Liver (tissue), 9 donors: ENCODE measurements around the gene NR4A1. TPM values are rescaled to one million over a fixed set of nuclear protein-coding genes. Genes with fewer than 3 reads are reported as not detected.

Experiments used
- DNase-seq: peaks from one replicate; pipeline ENCODE4 v3.0.0-alpha.2; 2017; ENCODE audit warnings: low spot score
- H3K27ac ChIP-seq, 2 donors: one replicate each; pipeline ENCODE4 v1.7.0; 2013; ENCODE audit warnings: inconsistent platforms in 2 of 2, low read length in 2 of 2, control low read depth in 1 of 2, low read depth in 1 of 2, mild to moderate bottlenecking in 1 of 2
- H3K27me3 ChIP-seq, 4 donors: one replicate each; pipeline versions ENCODE4 v1.6.1 to v1.7.0; 2013; ENCODE audit warnings: low read length in 3 of 4, inconsistent platforms in 1 of 4, mild to moderate bottlenecking in 1 of 4, moderate library complexity in 1 of 4; ENCODE audit not compliant: control insufficient read depth in 4 of 4, insufficient read depth in 4 of 4
- H3K36me3 ChIP-seq, 4 donors: one replicate each; pipeline versions ENCODE4 v1.6.1 to v1.7.0; 2013; ENCODE audit warnings: low read length in 3 of 4, mild to moderate bottlenecking in 3 of 4, low read depth in 1 of 4, moderate library complexity in 1 of 4; ENCODE audit not compliant: control insufficient read depth in 4 of 4, insufficient read depth in 3 of 4
- H3K4me1 ChIP-seq, 4 donors: one replicate each; pipeline versions ENCODE4 v1.6.1 to v1.7.0; 2013; ENCODE audit warnings: low read length in 3 of 4, mild to moderate bottlenecking in 3 of 4, moderate library complexity in 1 of 4; ENCODE audit not compliant: control insufficient read depth in 4 of 4, insufficient read depth in 4 of 4
- H3K4me3 ChIP-seq, 3 donors: one replicate each; pipeline versions ENCODE4 v1.6.1 to v1.7.0; 2013; ENCODE audit warnings: low read length in 3 of 3, control low read depth in 1 of 3, low read depth in 1 of 3, mild to moderate bottlenecking in 1 of 3
- H3K9ac ChIP-seq, 2 donors: one replicate each; pipeline ENCODE4 v1.7.0; 2013; ENCODE audit warnings: low read length in 2 of 2, mild to moderate bottlenecking in 2 of 2, moderate library complexity in 2 of 2, control low read depth in 1 of 2, low read depth in 1 of 2
- H3K9me3 ChIP-seq, 4 donors: one replicate each; pipeline versions ENCODE4 v1.6.1 to v1.7.0; 2013; ENCODE audit warnings: low read length in 3 of 4; ENCODE audit not compliant: control insufficient read depth in 4 of 4
- FOXA2 ChIP-seq: IDR thresholded peaks from 2 replicates; pipeline ENCODE4 v1.6.1; 2016; ENCODE audit warnings: antibody characterized with exemption
- GABPA ChIP-seq, 2 donors: IDR thresholded peaks in 1 of 2; conservative IDR thresholded peaks in 1 of 2; 2 replicates each; pipeline ENCODE4 v1.6.1; 2016; ENCODE audit warnings: antibody characterized with exemption in 2 of 2, mild to moderate bottlenecking in 1 of 2, moderate library complexity in 1 of 2
- HNF4A ChIP-seq, 2 donors: conservative IDR thresholded peaks; 2 replicates each; pipeline ENCODE4 v1.6.1; 2016; ENCODE audit warnings: antibody characterized with exemption in 2 of 2, mild to moderate bottlenecking in 2 of 2
- NR2F2 ChIP-seq: IDR thresholded peaks from 2 replicates; pipeline ENCODE4 v1.6.1; 2016; ENCODE audit warnings: antibody characterized with exemption
- RAD21 ChIP-seq, 2 donors: IDR thresholded peaks; 2 replicates each; pipeline ENCODE4 v1.6.1; 2016; ENCODE audit warnings: antibody characterized with exemption in 2 of 2, mild to moderate bottlenecking in 2 of 2
- RXRA ChIP-seq, 2 donors: IDR thresholded peaks; 2 replicates each; pipeline ENCODE4 v1.6.1; 2017 to 2018; ENCODE audit warnings: antibody characterized with exemption in 2 of 2, mild to moderate bottlenecking in 1 of 2
- SP1 ChIP-seq: IDR thresholded peaks from 2 replicates; pipeline ENCODE4 v1.6.1; 2018; ENCODE audit warnings: antibody characterized with exemption, mild to moderate bottlenecking
- TAF1 ChIP-seq: conservative IDR thresholded peaks from 2 replicates; pipeline ENCODE4 v1.6.1; 2016; ENCODE audit warnings: antibody characterized with exemption, mild to moderate bottlenecking
- YY1 ChIP-seq: IDR thresholded peaks from 2 replicates; pipeline ENCODE4 v1.6.1; 2016; ENCODE audit warnings: antibody characterized with exemption, mild to moderate bottlenecking
- WGBS: extraction: QIAGEN DNeasy Blood & Tissue Kit; methylation state at CpG from one replicate; pipeline ENCODE4 v1.1.7; 2013; 5-methylcytosine and 5-hydroxymethylcytosine counted together
- polyA plus RNA-seq, 2 donors: library from polyadenylated mRNA; stranded (reverse) in 1 of 2; unstranded in 1 of 2; fragments of 200-250 nt in 1 of 2; fragments of >200 nt in 1 of 2; fragmentation: Nextera tagmentation in 1 of 2; extraction: Ambion mirVana in 1 of 2; gene quantifications; one replicate each; pipeline versions ENCODE4 v1.2.1 to v1.2.3, GENCODE V29; 2013 to 2015
- total RNA-seq, 2 donors: library from RNA; depleted of rRNA; stranded (reverse); fragments of >200 nt; gene quantifications; one replicate each; pipeline ENCODE4 v1.2.3, GENCODE V29; 2014
- TF ChIP-seq, protein P1 (sequence below): IDR thresholded peaks from 2 replicates; pipeline ENCODE4 v1.6.1; 2016; ENCODE audit warnings: antibody characterized with exemption
- TF ChIP-seq, protein P2 (sequence below): IDR thresholded peaks from 2 replicates; pipeline ENCODE4 v1.6.1; 2016; ENCODE audit warnings: antibody characterized with exemption, mild to moderate bottlenecking
- TF ChIP-seq, protein P3 (sequence below): IDR thresholded peaks from 2 replicates; pipeline ENCODE4 v1.6.1; 2016; ENCODE audit warnings: antibody characterized with exemption
- donor health status: healthy.
- donor health status: healthy.
- donor health status: healthy.
- donor health status: healthy.
- donor health status: healthy.

Gene NR4A1
- total and polyA plus RNA-seq, 4 donors: 0.79 to 5.8 (median 3.4) TPM

DNA sequence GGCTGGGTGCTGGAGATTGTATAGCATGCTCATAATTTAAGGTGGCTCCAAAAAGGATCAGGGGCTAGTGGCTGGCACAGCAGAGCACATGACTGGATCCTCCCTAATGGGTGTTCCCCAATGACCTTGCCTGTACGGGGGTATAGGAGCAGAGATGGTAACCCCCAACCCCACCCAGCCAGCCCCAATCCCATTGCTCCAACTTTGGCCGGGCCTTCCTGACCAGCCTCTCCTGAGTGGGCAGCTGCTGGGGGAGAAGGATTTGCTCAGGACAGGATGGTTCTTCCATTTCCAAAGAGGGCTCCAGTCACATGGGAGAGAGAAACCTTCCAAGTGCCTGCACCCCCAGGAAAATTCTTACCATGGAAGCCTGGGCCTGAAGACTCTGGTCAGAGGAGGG, 15.3 kb upstream of the NR4A1 start:
- WGBS: 95% methylated on average over 2 of the region's 2 CpGs
- no peak overlapping the region for H3K4me3 ChIP-seq
- H3K27ac ChIP-seq: peak overlapping the region; percentile 61 to 64
- H3K9ac ChIP-seq: peak overlapping the region in 1 of 2 donors; percentile 65
- TF ChIP-seq, protein P1, sequence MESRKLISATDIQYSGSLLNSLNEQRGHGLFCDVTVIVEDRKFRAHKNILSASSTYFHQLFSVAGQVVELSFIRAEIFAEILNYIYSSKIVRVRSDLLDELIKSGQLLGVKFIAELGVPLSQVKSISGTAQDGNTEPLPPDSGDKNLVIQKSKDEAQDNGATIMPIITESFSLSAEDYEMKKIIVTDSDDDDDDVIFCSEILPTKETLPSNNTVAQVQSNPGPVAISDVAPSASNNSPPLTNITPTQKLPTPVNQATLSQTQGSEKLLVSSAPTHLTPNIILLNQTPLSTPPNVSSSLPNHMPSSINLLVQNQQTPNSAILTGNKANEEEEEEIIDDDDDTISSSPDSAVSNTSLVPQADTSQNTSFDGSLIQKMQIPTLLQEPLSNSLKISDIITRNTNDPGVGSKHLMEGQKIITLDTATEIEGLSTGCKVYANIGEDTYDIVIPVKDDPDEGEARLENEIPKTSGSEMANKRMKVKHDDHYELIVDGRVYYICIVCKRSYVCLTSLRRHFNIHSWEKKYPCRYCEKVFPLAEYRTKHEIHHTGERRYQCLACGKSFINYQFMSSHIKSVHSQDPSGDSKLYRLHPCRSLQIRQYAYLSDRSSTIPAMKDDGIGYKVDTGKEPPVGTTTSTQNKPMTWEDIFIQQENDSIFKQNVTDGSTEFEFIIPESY: no peak
- no peak for TF ChIP-seq HNF4A (conservative IDR thresholded peaks at IDR 0.05)
- TF ChIP-seq, protein P2, sequence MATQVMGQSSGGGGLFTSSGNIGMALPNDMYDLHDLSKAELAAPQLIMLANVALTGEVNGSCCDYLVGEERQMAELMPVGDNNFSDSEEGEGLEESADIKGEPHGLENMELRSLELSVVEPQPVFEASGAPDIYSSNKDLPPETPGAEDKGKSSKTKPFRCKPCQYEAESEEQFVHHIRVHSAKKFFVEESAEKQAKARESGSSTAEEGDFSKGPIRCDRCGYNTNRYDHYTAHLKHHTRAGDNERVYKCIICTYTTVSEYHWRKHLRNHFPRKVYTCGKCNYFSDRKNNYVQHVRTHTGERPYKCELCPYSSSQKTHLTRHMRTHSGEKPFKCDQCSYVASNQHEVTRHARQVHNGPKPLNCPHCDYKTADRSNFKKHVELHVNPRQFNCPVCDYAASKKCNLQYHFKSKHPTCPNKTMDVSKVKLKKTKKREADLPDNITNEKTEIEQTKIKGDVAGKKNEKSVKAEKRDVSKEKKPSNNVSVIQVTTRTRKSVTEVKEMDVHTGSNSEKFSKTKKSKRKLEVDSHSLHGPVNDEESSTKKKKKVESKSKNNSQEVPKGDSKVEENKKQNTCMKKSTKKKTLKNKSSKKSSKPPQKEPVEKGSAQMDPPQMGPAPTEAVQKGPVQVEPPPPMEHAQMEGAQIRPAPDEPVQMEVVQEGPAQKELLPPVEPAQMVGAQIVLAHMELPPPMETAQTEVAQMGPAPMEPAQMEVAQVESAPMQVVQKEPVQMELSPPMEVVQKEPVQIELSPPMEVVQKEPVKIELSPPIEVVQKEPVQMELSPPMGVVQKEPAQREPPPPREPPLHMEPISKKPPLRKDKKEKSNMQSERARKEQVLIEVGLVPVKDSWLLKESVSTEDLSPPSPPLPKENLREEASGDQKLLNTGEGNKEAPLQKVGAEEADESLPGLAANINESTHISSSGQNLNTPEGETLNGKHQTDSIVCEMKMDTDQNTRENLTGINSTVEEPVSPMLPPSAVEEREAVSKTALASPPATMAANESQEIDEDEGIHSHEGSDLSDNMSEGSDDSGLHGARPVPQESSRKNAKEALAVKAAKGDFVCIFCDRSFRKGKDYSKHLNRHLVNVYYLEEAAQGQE: no peak
- no peaks in the 10 kb centered on the region for H3K27me3 ChIP-seq
- DNase-seq: no peak
- H3K4me1 ChIP-seq: peaks cover 0 to 12% (median 7%) of the 10 kb centered on the region in 4 donors
- no peaks in the 10 kb centered on the region for H3K36me3 ChIP-seq
- H3K9me3 ChIP-seq: no peaks in the 10 kb centered on the region

DNA sequence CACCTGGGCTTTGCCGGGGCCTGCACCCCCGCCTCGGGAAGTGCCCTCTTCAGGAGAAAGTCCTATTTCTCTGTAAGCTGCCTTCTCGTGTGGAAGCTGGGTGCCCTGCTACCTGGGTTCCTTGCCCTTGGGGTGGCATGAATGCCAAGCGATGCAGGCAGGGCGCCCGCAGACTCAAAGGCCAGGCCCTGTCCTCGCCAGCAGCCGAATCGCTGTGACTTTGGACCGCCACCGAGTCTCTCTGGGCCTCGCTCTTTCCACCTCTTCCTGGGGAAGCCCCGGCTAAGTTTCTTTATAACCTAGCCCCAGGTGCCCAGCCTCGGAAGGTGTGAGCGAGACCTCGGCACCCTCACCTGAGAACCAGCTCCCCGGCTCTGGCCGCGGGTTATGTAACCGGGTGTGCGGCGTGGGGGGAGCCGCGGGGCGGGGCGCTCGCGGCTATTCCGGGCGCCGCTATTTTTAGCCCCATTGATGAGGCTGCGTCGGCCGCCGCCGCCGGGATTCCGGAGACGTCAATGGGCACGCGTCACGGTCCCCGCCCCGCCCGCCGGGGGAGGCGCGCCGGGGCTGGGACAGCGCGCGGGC, 14.6 kb upstream of the NR4A1 start:
- WGBS: 7% methylated on average over 53 of the region's 53 CpGs
- Histone ChIP-seq H3K27me3 (no peaks in the 10 kb centered on the region), H3K9me3 (no peaks in the 10 kb centered on the region), H3K27ac (peak overlapping the region; percentile 61 to 64), H3K9ac (peak overlapping the region; percentile 49 to 65), H3K4me1 (peaks cover 0 to 12% (median 7%) of the 10 kb centered on the region in 4 donors), H3K36me3 (no peaks in the 10 kb centered on the region), H3K4me3 (peak overlapping the region in 1 of 3 donors; percentile 52)
- TF ChIP-seq RXRA (IDR thresholded peaks at IDR 0.05): peak in 1 of 2 donors; percentile 45
- TF ChIP-seq YY1: peak; percentile 19
- no peak for TF ChIP-seq GABPA (IDR thresholded peaks at IDR 0.05 in 1 of 2, conservative IDR thresholded peaks at IDR 0.05 in 1 of 2)
- TF ChIP-seq SP1: peak; percentile 60
- peak; percentile 60 to 69 for TF ChIP-seq HNF4A (conservative IDR thresholded peaks at IDR 0.05)
- DNase-seq: peak; percentile 62

- Histone ChIP-seq H3K4me1 (peaks cover 0 to 8% (median 4%) of the 10 kb centered on the region in 4 donors), H3K27ac (no peak overlapping the region), H3K9ac (peak overlapping the region in 1 of 2 donors; percentile 36), H3K4me3 (peak overlapping the region; percentile 11 to 52 (median 24)), H3K9me3 (no peaks in the 10 kb centered on the region), H3K27me3 (no peaks in the 10 kb centered on the region), H3K36me3 (no peaks in the 10 kb centered on the region)
- TF ChIP-seq, protein P3, sequence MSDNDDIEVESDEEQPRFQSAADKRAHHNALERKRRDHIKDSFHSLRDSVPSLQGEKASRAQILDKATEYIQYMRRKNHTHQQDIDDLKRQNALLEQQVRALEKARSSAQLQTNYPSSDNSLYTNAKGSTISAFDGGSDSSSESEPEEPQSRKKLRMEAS: no peak
- no peak for TF ChIP-seq RXRA (IDR thresholded peaks at IDR 0.05)
- TF ChIP-seq RAD21 (IDR thresholded peaks at IDR 0.05): no peak
- no peak for TF ChIP-seq TAF1
- no peak for TF ChIP-seq NR2F2
- TF ChIP-seq FOXA2: no peak
- 9% methylated on average over 59 of the region's 59 CpGs for WGBS
- DNase-seq: no peak
Measured at GRCh38 chr12:52037248-52037861, 13.9 kb upstream of the NR4A1 start.
